Hepatocyte (in vitro differentiated cells): ENCODE data around the gene PKNOX2. TPM values are rescaled to one million over a fixed set of nuclear protein-coding genes. Genes with fewer than 3 reads are reported as not detected.
A peak's percentile ranks its signal among the peaks of the same experiment; 100 is the strongest.

Experiments used
- DNase-seq: peaks from one replicate; pipeline ENCODE4 v3.0.0-alpha.2; 2016; ENCODE audit warnings: low spot score
- H2AFZ ChIP-seq: fragments of 200-600 bp; sonication (generic); 2 replicates; pipeline ENCODE4 v1.6.0; 2016; ENCODE audit warnings: antibody characterized with exemption, mild to moderate bottlenecking
- H3K27ac ChIP-seq: fragments of 200-600 bp; sonication (generic); 2 replicates; pipeline ENCODE4 v1.5.1; 2016; ENCODE audit warnings: mild to moderate bottlenecking
- H3K27me3 ChIP-seq: fragments of 200-600 bp; sonication (generic); 2 replicates; pipeline ENCODE4 v1.6.1; 2016
- H3K36me3 ChIP-seq: fragments of 200-600 bp; sonication (generic); replicated peaks from 2 replicates; pipeline ENCODE4 v1.5.1; 2016; ENCODE audit warnings: low read depth; ENCODE audit not compliant: insufficient read depth
- H3K4me1 ChIP-seq: fragments of 200-600 bp; sonication (generic); 2 replicates; pipeline ENCODE4 v1.5.1; 2016; ENCODE audit warnings: mild to moderate bottlenecking, moderate library complexity; ENCODE audit not compliant: insufficient read depth
- H3K4me2 ChIP-seq: fragments of 200-600 bp; sonication (generic); 2 replicates; pipeline ENCODE4 v1.6.0; 2016
- H3K4me3 ChIP-seq: fragments of 200-600 bp; sonication (generic); 2 replicates; pipeline ENCODE4 v1.5.1; 2016; ENCODE audit warnings: mild to moderate bottlenecking
- H3K79me2 ChIP-seq: fragments of 200-600 bp; sonication (generic); 2 replicates; pipeline ENCODE4 v1.6.0; 2017; ENCODE audit warnings: mild to moderate bottlenecking
- H3K9me2 ChIP-seq: fragments of 200-600 bp; sonication (generic); replicated peaks from 2 replicates; pipeline ENCODE4 v1.6.0; 2017; ENCODE audit warnings: mild to moderate bottlenecking; ENCODE audit not compliant: insufficient read depth
- H3K9me3 ChIP-seq: fragments of 200-600 bp; sonication (generic); 2 replicates; pipeline ENCODE4 v1.5.1; 2016; ENCODE audit warnings: low read depth, mild to moderate bottlenecking
- H4K20me1 ChIP-seq: fragments of 200-600 bp; sonication (generic); 2 replicates; pipeline ENCODE4 v1.6.0; 2016; ENCODE audit warnings: mild to moderate bottlenecking; ENCODE audit not compliant: insufficient read depth, poor library complexity, severe bottlenecking
- EZH2 ChIP-seq: fragments of 200-600 bp; sonication (generic); IDR thresholded peaks from 2 replicates; pipeline ENCODE4 v1.6.1; 2016; ENCODE audit warnings: antibody characterized with exemption, mild to moderate bottlenecking, borderline replicate concordance
- EZH2phosphoT487 ChIP-seq: fragments of 200-600 bp; sonication (generic); IDR thresholded peaks from one replicate; pipeline ENCODE4 v1.6.1; 2018; ENCODE audit warnings: antibody characterized with exemption, mild to moderate bottlenecking, low read depth, moderate library complexity; ENCODE audit not compliant: unreplicated experiment, severe bottlenecking
- WGBS: methylation state at CpG from one replicate; pipeline ENCODE4 v1.1.6; 2016; ENCODE audit warnings: low lambda C conversion rate; ENCODE audit errors: missing lambda C conversion rate; 5-methylcytosine and 5-hydroxymethylcytosine counted together
- polyA plus RNA-seq: library from polyadenylated mRNA; unstranded; fragments of >200 nt; fragmentation: Nextera tagmentation; extraction: Ambion mirVana; gene quantifications from 2 replicates; pipeline ENCODE4 v1.2.1, GENCODE V29; 2016
- total RNA-seq: library from RNA; depleted of rRNA; stranded (reverse); fragments of >200 nt; gene quantifications from 2 replicates; pipeline ENCODE4 v1.2.3, GENCODE V29; 2014
- TF ChIP-seq, protein P1 (sequence below): fragments of 200-600 bp; sonication (generic); IDR thresholded peaks from 2 replicates; pipeline ENCODE4 v1.5.1; 2016; ENCODE audit warnings: antibody characterized with exemption, mild to moderate bottlenecking; ENCODE audit not compliant: poor library complexity

Gene PKNOX2
- total and polyA plus RNA-seq, 2 experiments from 2014 or later: 3.0 to 3.1 TPM

DNA sequence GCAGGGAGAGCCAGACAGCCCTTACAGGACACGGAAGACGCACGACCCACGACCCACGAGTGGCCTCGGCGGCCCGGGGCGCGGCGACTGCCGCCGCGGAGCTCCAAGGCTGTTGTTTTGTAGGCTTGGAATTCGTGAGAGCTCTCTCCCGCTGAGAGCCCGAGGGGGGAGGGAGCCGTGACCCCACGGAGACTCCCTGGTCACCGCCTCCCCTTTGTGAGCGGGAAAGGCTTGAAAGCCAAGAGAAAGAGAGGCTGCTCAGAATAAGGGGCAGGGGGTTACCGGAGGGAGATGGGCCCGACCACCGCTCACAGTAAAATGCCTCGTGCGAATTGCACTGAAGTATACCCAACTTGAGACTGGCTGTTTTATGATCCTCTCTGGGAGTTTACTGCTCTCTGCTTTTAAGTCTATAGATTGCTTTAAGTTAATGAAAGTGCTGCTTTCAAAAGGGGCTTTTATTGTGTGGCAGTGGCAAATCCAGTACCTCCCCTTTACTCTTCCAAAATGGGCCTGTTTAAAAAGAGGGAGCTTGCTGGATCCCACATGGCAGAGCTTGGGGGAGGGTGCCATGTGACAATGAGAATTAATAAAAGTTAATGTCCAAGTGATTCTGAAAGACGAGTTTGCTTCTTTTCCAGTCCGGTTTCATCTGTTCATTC is 2.9 kb downstream of the PKNOX2 start:
- H3K27me3 ChIP-seq: peaks cover 39% of the 10 kb centered on the region
- peaks cover 14% of the 10 kb centered on the region for H3K79me2 ChIP-seq
- 11% methylated on average over 27 of the region's 28 CpGs for WGBS
- no peak overlapping the region for H2AFZ ChIP-seq
- no peak for TF ChIP-seq EZH2phosphoT487
- no peaks in the 10 kb centered on the region for H3K36me3 ChIP-seq
- H3K9me3 ChIP-seq: no peaks in the 10 kb centered on the region
- H3K27ac ChIP-seq: peak overlapping the region; percentile 65
- DNase-seq: peak; percentile 46
- no peaks in the 10 kb centered on the region for H3K9me2 ChIP-seq
- peak overlapping the region; percentile 97 for H3K4me2 ChIP-seq
- no peaks in the 10 kb centered on the region for H4K20me1 ChIP-seq
- no peak overlapping the region for H3K4me3 ChIP-seq
- peaks cover 53% of the 10 kb centered on the region for H3K4me1 ChIP-seq

DNA sequence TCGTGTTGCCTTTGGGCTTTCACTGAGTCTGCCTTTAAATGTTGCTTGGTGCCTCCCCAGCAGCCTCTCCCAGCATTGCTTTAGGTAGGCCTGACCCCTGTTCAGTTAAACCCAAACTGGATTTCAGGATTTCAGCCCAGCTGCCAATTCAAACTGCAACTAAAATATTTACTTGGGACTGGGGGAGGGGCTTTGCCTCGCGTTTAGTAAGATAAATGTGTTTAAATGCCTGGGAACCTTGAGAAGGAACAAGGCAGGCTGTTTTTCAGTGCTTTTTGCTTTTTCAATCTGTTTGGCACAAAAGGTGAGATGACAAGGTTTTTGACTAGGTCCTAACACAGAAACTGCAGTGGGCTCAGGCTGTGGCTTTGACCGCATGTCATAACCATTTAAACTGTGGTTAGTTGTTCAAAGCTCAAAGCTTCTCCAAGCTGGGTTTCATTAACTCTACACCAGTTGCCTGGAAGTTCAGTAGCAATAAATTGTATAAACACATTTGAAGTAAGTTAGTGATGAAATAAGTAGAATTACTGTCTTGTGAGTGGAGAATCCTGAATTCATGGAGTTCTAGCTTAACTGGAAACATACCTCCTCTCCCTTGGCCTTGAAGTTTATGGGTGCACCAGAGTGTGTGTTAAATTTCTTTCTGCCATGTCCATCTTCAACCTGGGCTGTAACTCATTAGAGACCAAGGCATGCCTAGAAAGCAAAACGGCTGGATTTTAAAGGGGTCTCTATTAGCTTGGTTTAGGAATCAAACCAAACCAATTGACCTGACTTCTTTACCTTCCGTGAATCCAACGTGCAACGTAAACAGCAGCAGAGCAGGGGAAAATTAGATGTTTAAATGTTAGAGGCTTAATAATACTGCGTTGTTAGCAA is 3.6 kb downstream of the PKNOX2 start:
- peaks cover 35% of the 10 kb centered on the region for H3K27me3 ChIP-seq
- H3K9me3 ChIP-seq: no peaks in the 10 kb centered on the region
- no peak overlapping the region for H2AFZ ChIP-seq
- no peaks in the 10 kb centered on the region for H3K36me3 ChIP-seq
- no peaks in the 10 kb centered on the region for H3K9me2 ChIP-seq
- TF ChIP-seq, protein P1, sequence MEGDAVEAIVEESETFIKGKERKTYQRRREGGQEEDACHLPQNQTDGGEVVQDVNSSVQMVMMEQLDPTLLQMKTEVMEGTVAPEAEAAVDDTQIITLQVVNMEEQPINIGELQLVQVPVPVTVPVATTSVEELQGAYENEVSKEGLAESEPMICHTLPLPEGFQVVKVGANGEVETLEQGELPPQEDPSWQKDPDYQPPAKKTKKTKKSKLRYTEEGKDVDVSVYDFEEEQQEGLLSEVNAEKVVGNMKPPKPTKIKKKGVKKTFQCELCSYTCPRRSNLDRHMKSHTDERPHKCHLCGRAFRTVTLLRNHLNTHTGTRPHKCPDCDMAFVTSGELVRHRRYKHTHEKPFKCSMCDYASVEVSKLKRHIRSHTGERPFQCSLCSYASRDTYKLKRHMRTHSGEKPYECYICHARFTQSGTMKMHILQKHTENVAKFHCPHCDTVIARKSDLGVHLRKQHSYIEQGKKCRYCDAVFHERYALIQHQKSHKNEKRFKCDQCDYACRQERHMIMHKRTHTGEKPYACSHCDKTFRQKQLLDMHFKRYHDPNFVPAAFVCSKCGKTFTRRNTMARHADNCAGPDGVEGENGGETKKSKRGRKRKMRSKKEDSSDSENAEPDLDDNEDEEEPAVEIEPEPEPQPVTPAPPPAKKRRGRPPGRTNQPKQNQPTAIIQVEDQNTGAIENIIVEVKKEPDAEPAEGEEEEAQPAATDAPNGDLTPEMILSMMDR: no peak
- TF ChIP-seq EZH2phosphoT487 (peak; percentile 84), EZH2 (no peak)
- peak overlapping the region; percentile 97 for H3K4me2 ChIP-seq
- peaks cover 14% of the 10 kb centered on the region for H3K79me2 ChIP-seq
- H4K20me1 ChIP-seq: no peaks in the 10 kb centered on the region
- H3K4me3 ChIP-seq: no peak overlapping the region
- peak; percentile 31 for DNase-seq
- peak overlapping the region; percentile 65 for H3K27ac ChIP-seq
- peaks cover 53% of the 10 kb centered on the region for H3K4me1 ChIP-seq
- 36% methylated on average over 9 of the region's 9 CpGs for WGBS

DNA sequence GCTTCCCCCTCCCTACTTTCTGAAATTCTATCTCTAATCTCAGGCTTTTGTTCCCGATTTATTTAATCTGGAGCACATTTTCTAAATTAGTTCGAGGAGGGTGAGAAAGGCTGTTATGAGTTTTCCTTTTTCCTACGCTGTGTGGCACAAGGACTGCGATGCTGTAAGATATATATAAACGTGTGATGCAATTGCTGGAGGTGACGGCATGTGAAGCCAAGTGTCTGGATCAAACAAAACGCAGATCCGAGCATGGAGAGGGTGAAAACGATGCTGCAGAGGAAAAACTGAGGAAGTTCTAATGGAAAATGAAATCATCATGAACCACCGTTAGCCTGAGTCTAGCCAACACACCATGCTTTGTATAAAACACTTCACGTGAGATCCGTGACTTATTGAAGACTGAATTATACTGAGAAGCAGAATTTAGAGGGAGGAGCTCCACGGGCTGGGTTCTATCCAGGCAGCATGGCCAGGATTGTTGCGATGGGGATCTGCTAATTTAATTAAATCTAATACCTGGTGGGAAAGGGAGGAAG is 4.4 kb downstream of the PKNOX2 start:
- WGBS: 37% methylated on average over 14 of the region's 14 CpGs
- peak overlapping the region; percentile 97 for H3K4me2 ChIP-seq
- H3K79me2 ChIP-seq: peaks cover 14% of the 10 kb centered on the region
- peaks cover 49% of the 10 kb centered on the region for H3K4me1 ChIP-seq
- no peaks in the 10 kb centered on the region for H4K20me1 ChIP-seq
- no peaks in the 10 kb centered on the region for H3K36me3 ChIP-seq
- no peak for TF ChIP-seq EZH2phosphoT487
- TF ChIP-seq, protein P1: no peak
- TF ChIP-seq EZH2: no peak
- H3K9me3 ChIP-seq: no peaks in the 10 kb centered on the region
- peak overlapping the region; percentile 65 for H3K27ac ChIP-seq
- DNase-seq: peak; percentile 22
- no peaks in the 10 kb centered on the region for H3K9me2 ChIP-seq
- no peak overlapping the region for H2AFZ ChIP-seq
- no peak overlapping the region for H3K4me3 ChIP-seq
- peaks cover 29% of the 10 kb centered on the region for H3K27me3 ChIP-seq
